SK-N-SH treated with all-trans-retinoic acid at 6 μM for 48 hours (cell line): Measurements from ENCODE around the gene CDK10.
"Not testable (repeated sequence)": the region's sequence is repeated elsewhere in the genome, so short reads cannot be mapped to it uniquely, and the experiment has no call there.

Source experiments
- ARNTL ChIP-seq: fragments of 450-650 bp; formaldehyde crosslinking; IDR thresholded peaks from 2 replicates; pipeline ENCODE4 v1.5.0; 2020; ENCODE audit warnings: low read depth, mild to moderate bottlenecking, moderate library complexity, borderline replicate concordance
- CSDC2 ChIP-seq: fragments of 250-450 bp; sonication (Bioruptor Pico); IDR thresholded peaks from 2 replicates; pipeline ENCODE4 v1.5.0; 2020; ENCODE audit warnings: mild to moderate bottlenecking, moderate library complexity
- CSRNP3 ChIP-seq: fragments of 250-450 bp; sonication (Bioruptor Pico); IDR thresholded peaks from 2 replicates; pipeline ENCODE4 v1.5.1; 2021; ENCODE audit warnings: mild to moderate bottlenecking, moderate library complexity
- PATZ1 ChIP-seq: fragments of 250-450 bp; sonication (Bioruptor Pico); IDR thresholded peaks from 2 replicates; pipeline ENCODE4 v1.8.0; 2020; ENCODE audit warnings: mild to moderate bottlenecking, moderate library complexity, borderline replicate concordance
- RARB ChIP-seq: fragments of 250-450 bp; sonication (Bioruptor Pico); IDR thresholded peaks from 2 replicates; pipeline ENCODE4 v1.8.0; 2021; ENCODE audit warnings: mild to moderate bottlenecking, moderate library complexity
- ZFP3 ChIP-seq: fragments of 250-450 bp; sonication (Bioruptor Pico); IDR thresholded peaks from 2 replicates; pipeline ENCODE4 v1.5.0; 2020; ENCODE audit warnings: mild to moderate bottlenecking, moderate library complexity
- ZFP30 ChIP-seq: fragments of 450-650 bp; formaldehyde crosslinking; IDR thresholded peaks from 2 replicates; pipeline ENCODE4 v1.5.0; 2022; ENCODE audit warnings: mild to moderate bottlenecking, moderate library complexity
- TF ChIP-seq, protein P1 (sequence below): fragments of 250-450 bp; sonication (Bioruptor Pico); IDR thresholded peaks from 2 replicates; pipeline ENCODE4 v1.5.1; 2020; ENCODE audit warnings: low read depth, mild to moderate bottlenecking, moderate library complexity

DNA sequence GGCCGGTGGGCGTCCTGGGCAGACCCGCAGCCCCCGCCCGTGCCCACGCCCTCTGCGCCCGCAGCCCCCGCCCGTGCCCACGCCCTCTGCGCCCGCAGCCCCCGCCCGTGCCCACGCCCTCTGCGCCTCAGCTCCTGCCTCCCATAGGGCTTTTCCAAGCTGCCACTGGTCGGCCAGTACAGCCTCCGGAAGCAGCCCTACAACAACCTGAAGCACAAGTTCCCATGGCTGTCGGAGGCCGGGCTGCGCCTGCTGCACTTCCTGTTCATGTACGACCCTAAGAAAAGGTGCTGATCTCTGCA is 8.2 kb downstream of the CDK10 start:
- not testable (repeated sequence) for TF ChIP-seq ZFP3 (CRISPR knock-in tag); PATZ1 (CRISPR knock-in tag); ZFP30; CSDC2 (CRISPR knock-in tag); ARNTL (CRISPR knock-in tag); CSRNP3; RARB
- TF ChIP-seq, protein P1, sequence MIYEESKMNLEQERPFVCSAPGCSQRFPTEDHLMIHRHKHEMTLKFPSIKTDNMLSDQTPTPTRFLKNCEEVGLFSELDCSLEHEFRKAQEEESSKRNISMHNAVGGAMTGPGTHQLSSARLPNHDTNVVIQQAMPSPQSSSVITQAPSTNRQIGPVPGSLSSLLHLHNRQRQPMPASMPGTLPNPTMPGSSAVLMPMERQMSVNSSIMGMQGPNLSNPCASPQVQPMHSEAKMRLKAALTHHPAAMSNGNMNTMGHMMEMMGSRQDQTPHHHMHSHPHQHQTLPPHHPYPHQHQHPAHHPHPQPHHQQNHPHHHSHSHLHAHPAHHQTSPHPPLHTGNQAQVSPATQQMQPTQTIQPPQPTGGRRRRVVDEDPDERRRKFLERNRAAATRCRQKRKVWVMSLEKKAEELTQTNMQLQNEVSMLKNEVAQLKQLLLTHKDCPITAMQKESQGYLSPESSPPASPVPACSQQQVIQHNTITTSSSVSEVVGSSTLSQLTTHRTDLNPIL (CRISPR knock-in tag) = not testable (repeated sequence)
